Epithelial cell of proximal tubule (primary cell): ENCODE results near the gene CNIH4. TPM values are rescaled to one million over a fixed set of nuclear protein-coding genes. Genes with fewer than 3 reads are reported as not detected.
"Not testable (repeated sequence)": the region's sequence is repeated elsewhere in the genome, so short reads cannot be mapped to it uniquely, and the experiment has no call there.

Experiments used
- DNase-seq: peaks from one replicate; pipeline ENCODE4 v3.0.0-alpha.2; 2011; ENCODE audit warnings: low read depth
- H3K4me3 ChIP-seq: 2 replicates; pipeline ENCODE4 v1.5.1; 2011; ENCODE audit warnings: low read depth, mild to moderate bottlenecking, low read length
- CTCF ChIP-seq: conservative IDR thresholded peaks from 2 replicates; pipeline ENCODE4 v1.5.1; 2012; ENCODE audit warnings: low read depth, mild to moderate bottlenecking, low read length
- total RNA-seq: library from RNA; depleted of rRNA; stranded (reverse); fragments of >200 nt; gene quantifications from 2 replicates; pipeline ENCODE4 v1.2.3, GENCODE V29; 2015

Gene CNIH4
- total RNA-seq, 1 donor from 2014 or later = 76.0 TPM

GRCh38 chr1:224425279-224425884, 68.7 kb downstream of the CNIH4 start:
- DNase-seq = no peak
- TF ChIP-seq CTCF = no peak
- no peak overlapping the region for H3K4me3 ChIP-seq

GRCh38 chr1:224426869-224427268, 70.2 kb downstream of the CNIH4 start:
- H3K4me3 ChIP-seq, DNase-seq: not testable (repeated sequence)

- no peak for DNase-seq
- TF ChIP-seq CTCF = no peak
- H3K4me3 ChIP-seq = no peak overlapping the region
Observed at GRCh38 chr1:224427346-224427745, 70.7 kb downstream of the CNIH4 start.

GRCh38 chr1:224428713-224429112, 72.0 kb downstream of the CNIH4 start:
- not testable (repeated sequence) for H3K4me3 ChIP-seq, DNase-seq

Other genes starting within 250 kb of the CNIH4 start
- 23.2 and 33.9 TPM in 2 replicates for gene FBXO28, start 242.8 kb upstream of the CNIH4 start, total RNA-seq
- 87.9 and 90.5 TPM in 2 replicates for gene DEGS1, start 173.6 kb upstream of the CNIH4 start, total RNA-seq
- 19.4 and 30.4 TPM in 2 replicates for gene NVL, start 26.7 kb upstream of the CNIH4 start, total RNA-seq
- gene WDR26, start 77.9 kb downstream of the CNIH4 start, total RNA-seq = 19.5 and 22.2 TPM in 2 replicates